Measurements from ENCODE around the gene PRAMEF1. TPM values are rescaled to one million over a fixed set of nuclear protein-coding genes. Genes with fewer than 3 reads are reported as not detected.

Gene PRAMEF1
- total RNA-seq, 4 donors from 2014 or later, result not detected

DNA sequence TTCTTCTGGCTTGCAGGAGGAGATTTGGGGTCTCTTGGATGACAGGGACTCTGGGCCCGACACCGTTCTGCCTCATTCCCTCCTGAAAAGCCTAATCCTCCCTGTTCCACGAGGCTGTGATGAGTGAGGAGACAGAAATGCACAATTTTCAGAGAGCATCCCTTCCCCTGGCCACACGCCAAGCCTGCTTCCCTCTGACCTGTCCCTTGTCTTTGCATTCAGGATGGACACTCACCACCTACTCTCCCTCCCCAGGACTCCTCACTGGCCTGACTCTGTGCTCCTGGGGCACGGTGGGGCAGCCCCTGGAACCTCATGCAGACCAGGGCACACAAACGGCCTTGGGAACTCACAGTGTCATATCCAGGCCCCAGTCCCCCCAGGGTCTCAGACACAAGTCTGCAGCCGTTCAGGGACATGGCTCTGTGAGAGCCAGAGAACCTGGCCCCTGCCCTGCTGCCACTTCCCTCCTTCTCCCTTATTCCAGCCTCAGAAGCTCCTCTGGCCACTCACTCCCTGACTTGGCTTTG lies 21.2 kb upstream of the PRAMEF1 start:
- no peaks in the 10 kb centered on the region for H3K4me1 ChIP-seq
- DNase-seq (ENCODE audit: low spot score in 2 of 2), result no peak
- TF ChIP-seq, protein P1, sequence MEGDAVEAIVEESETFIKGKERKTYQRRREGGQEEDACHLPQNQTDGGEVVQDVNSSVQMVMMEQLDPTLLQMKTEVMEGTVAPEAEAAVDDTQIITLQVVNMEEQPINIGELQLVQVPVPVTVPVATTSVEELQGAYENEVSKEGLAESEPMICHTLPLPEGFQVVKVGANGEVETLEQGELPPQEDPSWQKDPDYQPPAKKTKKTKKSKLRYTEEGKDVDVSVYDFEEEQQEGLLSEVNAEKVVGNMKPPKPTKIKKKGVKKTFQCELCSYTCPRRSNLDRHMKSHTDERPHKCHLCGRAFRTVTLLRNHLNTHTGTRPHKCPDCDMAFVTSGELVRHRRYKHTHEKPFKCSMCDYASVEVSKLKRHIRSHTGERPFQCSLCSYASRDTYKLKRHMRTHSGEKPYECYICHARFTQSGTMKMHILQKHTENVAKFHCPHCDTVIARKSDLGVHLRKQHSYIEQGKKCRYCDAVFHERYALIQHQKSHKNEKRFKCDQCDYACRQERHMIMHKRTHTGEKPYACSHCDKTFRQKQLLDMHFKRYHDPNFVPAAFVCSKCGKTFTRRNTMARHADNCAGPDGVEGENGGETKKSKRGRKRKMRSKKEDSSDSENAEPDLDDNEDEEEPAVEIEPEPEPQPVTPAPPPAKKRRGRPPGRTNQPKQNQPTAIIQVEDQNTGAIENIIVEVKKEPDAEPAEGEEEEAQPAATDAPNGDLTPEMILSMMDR (IDR thresholded peaks at IDR 0.05), result no peak
- no peak for TF ChIP-seq EP300 (IDR thresholded peaks at IDR 0.05)
- no peak overlapping the region for H3K4me3 ChIP-seq
- WGBS, 2 donors, result 58 to 64% methylated on average over 7 of the region's 7 CpGs
- H3K27ac ChIP-seq, result no peak overlapping the region
- peaks cover 0 to 10% (median 0%) of the 10 kb centered on the region in 4 donors for H3K9me3 ChIP-seq
- H3K36me3 ChIP-seq, result no peaks in the 10 kb centered on the region
- no peaks in the 10 kb centered on the region for H3K27me3 ChIP-seq

DNA sequence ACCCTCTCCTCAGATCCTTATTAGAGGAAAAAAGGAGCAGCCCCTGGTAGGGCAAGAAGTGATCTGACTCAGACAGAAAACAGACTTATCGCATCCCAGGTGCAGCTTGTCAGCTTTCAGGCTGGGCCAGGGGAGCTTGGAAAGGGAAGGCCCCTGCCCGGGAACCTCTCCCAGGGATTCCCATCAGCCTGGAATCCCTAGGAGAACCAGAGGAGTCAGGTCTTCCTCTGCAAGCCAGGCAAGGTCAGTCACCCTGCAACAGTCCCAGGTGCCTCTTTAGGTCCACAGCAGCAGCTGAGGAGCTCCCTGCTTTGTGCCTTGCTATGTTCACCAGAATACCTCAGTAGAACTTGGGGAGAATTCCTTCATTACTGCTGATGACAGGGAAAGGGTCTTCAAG lies 20.6 kb upstream of the PRAMEF1 start:
- Histone ChIP-seq H3K4me1 (no peaks in the 10 kb centered on the region), H3K4me3 (no peak overlapping the region), H3K9me3 (peaks cover 0 to 10% (median 0%) of the 10 kb centered on the region in 4 donors), H3K27ac (no peak overlapping the region), H3K36me3 (no peaks in the 10 kb centered on the region), H3K27me3 (no peaks in the 10 kb centered on the region)
- DNase-seq (ENCODE audit: low spot score in 2 of 2), result no peak
- WGBS, 2 donors, result 92 to 100% methylated on average over 1 to 2 of the region's 2 CpGs
- TF ChIP-seq, protein P1 (IDR thresholded peaks at IDR 0.05), result no peak
- TF ChIP-seq POLR2A (IDR thresholded peaks at IDR 0.05) (no peak), EP300 (IDR thresholded peaks at IDR 0.05) (no peak)

DNA sequence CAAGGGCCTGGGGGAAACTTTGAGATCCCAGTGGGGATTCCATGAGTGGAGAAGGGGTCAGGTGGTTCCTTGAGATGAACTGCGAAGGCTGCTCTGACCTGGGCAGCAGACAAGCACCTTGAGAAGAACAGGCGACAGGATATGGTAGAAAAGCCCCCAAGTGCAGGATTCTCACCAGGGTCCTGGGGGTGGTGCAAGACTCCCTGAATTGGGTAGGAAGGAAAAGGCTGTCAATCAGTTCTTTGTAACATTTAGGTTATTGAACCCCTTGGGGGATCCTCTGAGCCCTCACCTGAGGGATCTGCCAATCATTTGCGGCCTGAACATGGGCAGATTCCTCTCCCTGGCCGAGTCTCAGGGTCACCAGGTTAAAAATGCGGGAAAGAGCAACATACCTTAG lies 20.0 kb upstream of the PRAMEF1 start:
- WGBS, 2 donors, result 74 to 75% methylated on average over 5 of the region's 5 CpGs
- Histone ChIP-seq H3K4me1 (no peaks in the 10 kb centered on the region), H3K27ac (no peak overlapping the region), H3K36me3 (no peaks in the 10 kb centered on the region), H3K4me3 (no peak overlapping the region), H3K9me3 (peaks cover 0 to 10% (median 0%) of the 10 kb centered on the region in 4 donors), H3K27me3 (no peaks in the 10 kb centered on the region)
- TF ChIP-seq POLR2A (IDR thresholded peaks at IDR 0.05) (no peak), EP300 (IDR thresholded peaks at IDR 0.05) (no peak)
- TF ChIP-seq, protein P1 (IDR thresholded peaks at IDR 0.05), result no peak
- no peak for DNase-seq (ENCODE audit: low spot score in 2 of 2)

DNA sequence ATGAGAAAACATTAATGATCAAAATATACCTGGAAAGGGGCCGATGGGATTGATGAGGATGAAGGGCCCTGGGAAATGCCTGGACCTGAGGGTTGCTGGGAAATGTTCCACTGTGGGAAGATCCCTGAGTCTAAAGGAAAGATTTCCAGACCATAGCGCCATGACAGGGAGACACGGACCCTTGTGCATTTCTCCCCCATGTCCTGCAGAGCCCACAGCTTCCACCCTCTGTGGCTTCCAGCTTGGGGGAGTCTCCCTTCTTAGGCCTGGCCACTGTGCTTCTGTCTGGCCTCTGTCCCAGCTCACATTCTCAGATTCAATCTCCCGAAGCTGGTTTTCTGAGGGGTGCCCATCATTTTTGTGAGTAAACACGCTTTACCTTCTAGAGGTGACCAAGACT lies 18.7 kb upstream of the PRAMEF1 start:
- Histone ChIP-seq H3K9me3 (peaks cover 0 to 10% (median 0%) of the 10 kb centered on the region in 4 donors), H3K36me3 (no peaks in the 10 kb centered on the region), H3K27me3 (no peaks in the 10 kb centered on the region), H3K4me1 (no peaks in the 10 kb centered on the region), H3K27ac (no peak overlapping the region), H3K4me3 (no peak overlapping the region)
- TF ChIP-seq, protein P1 (IDR thresholded peaks at IDR 0.05), result no peak
- TF ChIP-seq POLR2A (IDR thresholded peaks at IDR 0.05), result no peak
- TF ChIP-seq EP300 (IDR thresholded peaks at IDR 0.05), result no peak
- no peak for DNase-seq (ENCODE audit: low spot score in 2 of 2)
- WGBS, 2 donors, result 87 to 88% methylated on average over 5 of the region's 5 CpGs

DNA sequence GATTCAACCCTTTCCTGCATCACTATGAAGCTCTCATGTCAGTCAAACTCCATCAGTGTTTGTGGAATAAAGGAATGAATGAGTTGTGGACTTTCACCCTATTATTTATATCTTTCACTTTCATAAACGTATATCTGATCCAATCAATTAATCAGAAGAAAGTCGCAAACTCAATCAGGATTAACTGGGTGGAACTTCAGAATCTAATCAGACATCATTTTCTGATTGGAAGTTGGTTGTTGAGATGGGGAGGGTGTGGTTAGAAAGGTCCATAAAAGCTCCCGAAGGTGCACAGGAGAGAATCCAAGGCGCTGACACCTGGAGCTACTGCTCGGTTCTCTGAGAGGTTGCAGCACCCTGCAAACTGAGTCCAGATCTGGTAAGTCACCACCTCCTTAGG lies 17.8 kb upstream of the PRAMEF1 start, which contains the start of gene PRAMEF12:
Gene PRAMEF12, plus strand, starts transcription at position 301 of the 400 bp plus-strand sequence. CDS start 1,130 bp downstream, outside the sequence.
- TF ChIP-seq EP300 (IDR thresholded peaks at IDR 0.05), result no peak
- TF ChIP-seq, protein P1 (IDR thresholded peaks at IDR 0.05), result no peak
- no peak for TF ChIP-seq POLR2A (IDR thresholded peaks at IDR 0.05)
- Histone ChIP-seq H3K4me1 (no peaks in the 10 kb centered on the region), H3K4me3 (no peak within 1 kb of the TSS), H3K36me3 (no peaks in the 10 kb centered on the region), H3K27me3 (no peaks in the 10 kb centered on the region), H3K27ac (no peak within 1 kb of the TSS), H3K9me3 (peaks cover 0 to 10% (median 0%) of the 10 kb centered on the region in 4 donors)
- DNase-seq (ENCODE audit: low spot score in 2 of 2), result no peak
- 88 to 97% methylated on average over 5 of the region's 5 CpGs for WGBS, 2 donors
